Epidermal melanocyte (primary cell): ENCODE results near the gene PPP2R1A.

ENCODE experiments used
- DNase-seq: peaks from one replicate; pipeline ENCODE4 v3.0.0; 2011; ENCODE audit warnings: low spot score; ENCODE audit not compliant: insufficient read length

PPP2R1A gene

DNA sequence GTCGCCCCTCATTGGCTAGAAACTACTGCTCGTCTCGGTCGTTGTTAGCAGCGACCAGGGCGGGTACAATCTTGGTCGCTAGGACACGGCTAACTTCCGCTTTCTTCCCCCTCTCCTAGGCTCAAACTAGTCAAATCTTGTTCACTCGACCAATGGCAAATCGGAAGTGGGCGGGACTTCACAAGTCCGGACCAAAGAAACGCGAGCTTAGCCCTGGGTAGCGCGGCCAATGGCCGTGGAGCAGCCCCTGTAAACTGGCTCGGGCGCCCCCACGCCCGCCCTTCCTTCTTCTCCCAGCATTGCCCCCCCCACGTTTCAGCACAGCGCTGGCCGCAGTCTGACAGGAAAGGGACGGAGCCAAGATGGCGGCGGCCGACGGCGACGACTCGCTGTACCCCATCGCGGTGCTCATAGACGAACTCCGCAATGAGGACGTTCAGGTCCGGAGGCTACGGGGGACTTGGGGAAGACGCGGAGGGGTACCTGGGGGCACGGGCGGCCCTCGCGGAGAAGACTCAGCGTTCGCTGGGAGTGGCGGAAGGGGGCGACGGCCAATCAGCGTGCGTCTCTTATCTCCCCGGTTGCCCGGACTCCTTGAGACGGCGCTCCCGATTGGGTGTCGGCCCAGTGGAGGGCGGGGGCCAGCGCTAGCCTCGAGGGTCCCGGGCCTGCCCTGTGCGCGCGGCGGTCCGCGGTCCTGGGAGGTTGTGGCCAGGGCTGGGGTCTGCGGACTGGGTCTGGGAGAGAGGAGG lies at the start of gene PPP2R1A:
PPP2R1A (plus strand) TSS at position 318 of the 752 bp plus-strand sequence; CDS start at position 363, 45 bp downstream.
- peak; percentile 91 for DNase-seq

DNA sequence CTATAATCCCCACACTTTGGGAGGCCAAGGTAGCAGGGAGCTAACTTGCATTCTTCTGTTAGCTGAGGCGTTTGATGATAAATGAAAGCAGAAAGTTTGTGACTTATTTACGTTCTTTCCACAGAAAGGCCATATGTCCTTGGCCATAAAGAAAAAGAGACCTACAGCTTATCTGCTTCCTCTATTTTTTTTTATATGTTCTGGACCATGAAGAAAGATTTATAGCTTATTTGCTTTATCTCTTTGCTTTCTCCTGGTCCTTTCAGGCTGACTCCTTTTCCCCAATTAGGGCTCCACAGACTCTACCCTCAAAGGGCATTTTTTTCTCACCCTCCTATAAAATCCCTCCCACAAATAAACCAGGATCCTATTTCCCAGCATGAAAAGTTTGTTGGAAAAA lies 48.6 kb upstream of the PPP2R1A start:
- no peak for DNase-seq

DNA sequence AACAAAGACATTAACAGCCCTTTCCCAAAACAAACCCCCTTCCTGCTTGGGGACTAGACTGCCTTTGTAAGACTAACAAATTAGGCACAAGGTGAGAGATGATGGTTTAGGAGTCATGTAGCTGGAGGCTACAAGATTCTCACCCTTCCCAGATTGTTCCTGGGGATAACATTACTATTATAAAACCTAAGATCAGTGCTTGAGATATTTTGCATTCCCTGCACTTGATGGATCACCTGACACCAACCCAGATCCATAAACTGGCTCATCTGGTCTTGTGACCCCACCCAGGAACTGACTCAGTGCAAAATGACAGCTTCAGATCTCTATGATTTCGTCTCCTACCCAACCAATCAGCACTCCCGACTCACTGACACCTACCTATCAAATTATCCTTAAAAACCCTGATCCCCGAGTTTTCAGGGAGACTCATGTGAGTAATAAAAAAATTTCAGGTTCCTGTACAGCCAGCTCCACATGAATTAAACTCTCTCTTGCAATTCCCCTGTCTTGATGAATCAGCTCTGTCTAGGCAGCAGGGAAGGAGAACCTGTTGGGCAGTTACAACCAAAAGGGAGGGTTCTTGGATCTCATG lies 47.8 kb upstream of the PPP2R1A start:
- no peak for DNase-seq

DNA sequence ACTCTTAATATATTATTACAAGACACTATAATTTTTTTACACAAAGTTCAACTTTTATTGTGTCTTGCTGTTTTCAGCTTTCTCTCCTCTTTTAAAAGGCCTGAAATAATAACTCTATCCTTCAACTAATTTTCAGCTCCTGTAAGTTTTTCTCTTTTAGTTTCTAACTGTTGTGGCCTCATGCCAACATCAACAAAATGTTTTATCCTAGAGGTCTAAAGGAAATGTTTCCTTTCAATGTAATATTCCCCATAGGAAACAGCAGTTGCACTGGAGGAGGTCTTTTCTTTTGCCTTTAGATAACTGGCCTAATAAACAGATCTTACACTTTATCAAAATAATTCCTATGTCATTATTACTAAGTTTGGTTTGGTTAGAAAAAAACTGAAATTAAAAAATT lies 41.6 kb upstream of the PPP2R1A start:
- DNase-seq: no peak

DNA sequence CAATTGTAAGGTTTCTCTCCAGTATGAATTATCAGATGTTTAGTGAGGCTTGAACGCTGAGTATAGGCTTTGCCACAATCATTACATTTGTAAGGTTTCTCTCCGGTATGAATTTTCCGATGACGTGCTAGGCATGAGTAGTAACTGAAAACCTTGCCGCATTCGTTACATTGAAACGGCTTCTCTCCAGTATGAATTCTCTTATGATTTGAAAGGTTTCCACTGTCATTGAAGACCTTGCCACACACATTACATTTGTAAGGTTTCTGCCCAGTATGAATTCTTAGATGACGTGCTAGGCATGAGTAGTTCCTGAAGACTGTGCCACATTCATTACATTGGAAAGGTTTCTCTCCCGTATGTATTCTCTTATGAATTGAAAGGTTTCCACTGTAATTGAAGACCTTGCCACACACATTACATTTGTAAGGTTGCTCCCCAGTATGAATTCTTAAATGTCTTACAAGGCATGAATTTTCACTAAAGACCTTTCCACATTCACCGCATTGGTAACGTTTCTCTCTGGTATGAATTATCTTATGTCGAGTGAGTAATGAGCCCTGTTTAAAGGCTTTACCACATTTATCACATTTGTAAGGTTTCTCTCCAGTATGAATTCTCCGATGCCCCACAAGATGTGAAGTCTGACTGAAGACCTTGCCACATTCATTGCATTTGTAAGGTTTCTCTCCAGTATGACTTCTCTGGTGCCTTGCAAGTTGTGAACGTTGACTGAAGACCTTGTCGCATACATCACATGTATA lies 34.1 kb upstream of the PPP2R1A start:
- DNase-seq: no peak

DNA sequence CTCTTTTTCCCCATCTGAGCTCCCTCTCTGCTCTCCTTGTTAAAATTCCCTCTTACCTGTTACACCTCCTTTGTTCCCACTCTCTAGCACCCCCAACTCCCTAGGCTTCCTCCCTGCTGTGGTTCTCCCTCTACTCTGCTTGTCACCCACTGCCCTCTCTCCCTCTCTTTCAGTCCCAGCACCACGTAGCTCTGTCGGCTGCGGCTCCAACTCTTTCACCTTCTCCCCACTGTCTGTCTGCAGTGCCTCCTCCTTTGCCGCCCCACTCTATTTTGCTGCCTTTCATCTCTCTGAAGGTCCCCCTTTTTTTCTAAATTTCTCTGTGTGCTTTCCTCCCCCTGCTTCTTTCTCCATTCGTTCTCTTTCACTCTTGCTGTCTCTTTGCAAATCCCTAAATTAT lies 19.5 kb upstream of the PPP2R1A start:
- DNase-seq: no peak

DNA sequence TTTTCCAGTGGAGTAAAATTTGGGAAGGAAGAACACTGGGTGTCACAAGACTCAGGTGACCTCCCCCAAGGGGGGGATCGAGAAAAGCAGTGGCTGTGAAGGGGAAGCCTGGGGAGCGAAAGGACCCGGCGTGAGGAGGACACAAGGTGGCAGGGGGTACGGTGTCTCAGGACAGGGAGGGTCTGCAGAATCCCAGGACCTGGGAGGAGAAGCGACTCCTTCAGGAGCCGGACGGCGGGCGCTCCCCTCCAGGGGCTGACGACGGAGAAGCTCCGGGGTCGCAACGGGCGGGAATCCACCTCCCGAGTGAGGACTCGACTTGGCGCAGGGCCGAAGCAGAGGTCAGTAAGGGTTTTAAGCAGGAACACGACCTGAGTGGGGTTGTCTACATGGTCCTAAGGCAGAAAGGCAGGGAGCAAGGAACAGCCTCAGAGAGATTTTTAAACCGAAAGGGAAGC lies 19.0 kb upstream of the PPP2R1A start:
- DNase-seq: no peak

DNA sequence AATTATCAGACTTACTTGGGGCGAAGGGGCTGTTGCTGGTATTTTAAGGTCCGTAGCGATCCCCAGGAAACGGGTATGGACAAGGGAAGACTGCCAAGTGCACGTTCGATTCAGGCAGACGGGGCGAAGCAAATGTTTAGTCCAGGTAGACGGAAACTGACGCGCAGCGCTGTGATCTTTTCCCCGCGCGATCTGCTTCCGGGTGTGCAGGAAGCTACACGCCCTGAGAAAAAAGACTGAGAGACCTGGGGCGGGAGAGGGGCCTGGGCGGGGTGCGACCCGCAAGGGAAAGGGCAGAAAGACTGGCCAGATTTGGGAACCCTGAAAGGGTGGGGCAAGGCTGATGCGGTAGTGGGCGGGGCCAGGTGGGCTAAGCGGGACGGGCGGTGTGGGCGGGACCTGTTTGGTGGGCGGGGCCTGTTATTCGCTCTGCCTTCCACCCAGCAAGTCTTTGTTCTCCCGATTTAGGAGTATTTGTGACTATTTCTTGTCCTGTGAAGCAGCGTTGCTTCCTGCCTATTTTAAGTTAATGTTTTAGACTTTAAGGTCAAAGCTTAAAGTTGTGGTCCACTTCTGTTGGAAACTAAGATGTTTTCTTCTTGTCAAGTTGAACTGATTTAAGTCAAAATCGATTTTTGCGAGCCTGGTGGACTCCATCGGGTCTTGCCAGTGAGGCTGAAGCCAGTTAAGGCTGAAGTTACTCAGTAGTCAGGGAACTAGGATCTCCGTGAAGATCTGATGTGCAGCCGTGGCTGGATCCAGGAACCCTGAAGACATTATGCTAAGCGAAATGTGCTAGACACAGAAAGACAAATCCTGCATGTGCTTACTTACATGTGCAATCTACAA lies 18.3 kb upstream of the PPP2R1A start, which contains the start of gene ZNF836:
ZNF836 (minus strand) TSS at position 301 of the 849 bp plus-strand sequence. CDS start 3,549 bp downstream, outside the sequence.
- peak; percentile 88 for DNase-seq

DNA sequence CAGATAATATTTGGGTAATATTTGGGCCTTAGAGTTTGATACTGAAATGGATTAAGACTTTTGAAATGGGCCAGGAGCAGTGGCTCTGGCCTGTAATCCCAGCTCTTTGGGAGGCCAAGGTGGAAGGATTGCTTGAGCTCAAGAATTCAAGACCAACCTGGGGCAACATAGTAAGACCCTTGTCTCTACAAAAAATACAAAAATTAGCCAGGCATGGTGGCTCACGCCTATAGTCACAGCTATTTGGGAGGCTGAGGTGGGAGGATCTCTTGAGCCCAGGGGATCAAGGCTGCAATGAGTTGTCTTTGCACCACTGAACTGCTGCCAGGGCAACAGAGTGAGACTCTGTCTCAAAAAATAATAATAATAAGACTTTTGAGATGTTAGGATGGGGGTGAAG lies 17.5 kb upstream of the PPP2R1A start:
- DNase-seq: no peak

DNA sequence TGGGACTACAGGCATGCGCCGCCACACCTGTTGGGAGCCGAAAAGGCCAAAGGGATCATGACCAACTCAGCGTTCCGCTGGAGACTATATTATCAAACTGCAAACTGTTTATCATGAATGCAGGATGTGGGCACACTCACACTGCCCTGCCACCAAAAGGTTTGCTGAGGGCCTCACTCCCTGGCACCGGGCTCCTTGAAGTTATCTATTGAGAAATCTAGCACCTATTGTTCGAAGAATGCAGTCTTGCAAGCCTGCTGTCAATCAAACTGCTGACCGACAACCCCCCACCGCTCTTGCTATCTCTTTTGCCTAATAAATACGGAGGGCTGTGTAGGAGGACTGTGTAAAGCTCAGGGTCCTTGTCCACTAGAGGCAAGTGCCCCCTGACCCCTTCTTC lies 13.3 kb upstream of the PPP2R1A start:
- DNase-seq: no peak

DNA sequence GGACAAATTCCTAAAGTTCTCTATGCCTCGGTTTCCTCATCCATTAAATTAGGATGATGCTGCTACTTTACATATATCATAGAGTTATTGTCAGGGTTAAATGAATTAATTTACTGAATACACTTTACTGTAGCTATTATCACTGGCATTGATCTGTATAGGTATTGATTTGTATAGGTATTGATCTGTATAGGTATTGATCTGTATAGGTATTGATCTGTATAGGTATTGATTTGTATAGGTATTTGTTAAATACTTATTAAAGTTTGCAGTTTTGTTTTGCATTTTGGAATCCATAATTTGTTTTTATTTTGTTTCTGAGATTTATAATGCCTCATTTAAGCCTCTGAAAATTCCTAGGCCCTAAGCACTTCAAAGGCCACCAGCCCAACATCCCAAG lies 2.4 kb upstream of the PPP2R1A start:
- DNase-seq: no peak

DNA sequence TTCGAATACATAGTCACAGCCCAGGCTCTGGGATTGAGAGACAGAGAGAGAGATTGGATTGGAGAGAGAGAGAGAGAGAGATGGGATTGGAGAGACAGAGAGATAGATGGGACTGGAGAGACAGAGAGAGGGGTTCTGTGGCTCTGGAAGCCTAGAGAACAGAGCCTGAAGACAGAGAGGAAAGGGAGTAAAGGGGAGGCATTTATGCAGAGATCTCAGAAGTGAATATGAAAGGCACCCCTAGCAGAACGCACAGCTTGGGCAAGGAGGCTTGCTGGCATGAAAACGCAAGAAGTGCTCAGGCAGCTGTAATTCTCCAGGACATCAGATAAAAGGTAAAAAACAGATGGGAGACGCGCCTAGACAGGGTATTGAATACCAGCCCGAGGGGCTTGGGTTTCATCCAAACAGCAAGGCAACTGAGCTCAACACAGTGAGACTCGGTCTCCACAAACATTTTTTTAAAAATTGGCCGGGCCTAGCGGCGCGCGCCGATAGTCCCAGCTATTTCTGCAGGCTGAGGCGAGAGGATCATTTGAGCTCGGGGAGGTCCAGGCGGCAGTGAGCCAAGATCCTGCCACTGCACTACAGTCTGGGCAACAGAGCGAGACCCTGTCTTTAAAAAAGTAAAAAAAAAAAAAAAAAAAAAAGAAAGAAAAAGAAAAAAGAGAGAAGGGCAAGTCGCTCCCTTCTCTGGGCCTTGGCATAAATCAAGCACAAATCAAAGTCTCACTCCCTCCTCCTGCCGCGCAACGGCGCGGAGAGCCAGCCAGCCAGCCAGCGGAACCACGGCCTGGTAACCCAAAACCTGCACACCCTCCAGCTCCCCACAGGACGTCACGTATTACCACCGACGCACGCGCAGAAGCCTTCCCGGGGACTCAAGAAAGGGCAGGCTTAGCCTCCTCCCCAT lies 774 bp upstream of the PPP2R1A start:
- DNase-seq: no peak

DNA sequence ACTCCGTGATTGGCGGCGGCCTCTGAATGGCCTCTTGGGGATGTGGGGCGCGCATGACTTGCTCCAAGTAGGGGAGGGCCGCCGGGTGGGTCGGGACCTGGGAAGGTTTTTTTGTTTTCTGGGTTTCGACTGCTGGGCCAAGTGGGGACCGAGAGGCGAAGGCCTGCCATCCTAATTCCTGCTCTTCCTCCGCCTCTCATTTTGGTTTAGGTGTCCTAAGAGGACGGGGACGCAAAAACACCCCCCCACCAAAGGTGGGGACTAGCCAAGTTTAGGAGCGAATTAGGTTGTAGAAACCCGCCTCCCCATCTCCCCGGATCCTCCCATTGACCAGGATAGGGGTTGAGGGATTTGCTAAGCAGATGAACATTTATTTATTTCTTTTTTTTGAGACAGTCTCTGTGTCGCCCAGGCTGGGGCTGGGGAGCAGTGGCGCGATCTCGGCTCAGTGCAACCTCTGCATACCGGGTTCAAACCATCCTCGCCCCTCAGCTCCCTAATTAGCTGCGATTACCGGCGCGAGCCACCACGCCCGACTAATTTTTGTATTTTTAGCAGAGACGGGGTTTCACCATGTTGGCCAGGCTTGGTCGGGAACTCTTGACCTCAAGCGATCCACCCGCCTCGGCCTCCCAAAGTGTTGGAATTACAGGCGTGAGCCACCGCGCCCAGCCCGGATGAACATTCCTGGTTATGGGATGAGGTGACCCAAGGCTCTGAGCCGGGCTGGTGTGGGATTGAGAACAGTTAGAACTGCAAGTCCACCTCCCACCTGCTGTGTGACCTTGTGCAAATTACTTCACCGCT lies 838 bp downstream of the PPP2R1A start:
- no peak for DNase-seq

DNA sequence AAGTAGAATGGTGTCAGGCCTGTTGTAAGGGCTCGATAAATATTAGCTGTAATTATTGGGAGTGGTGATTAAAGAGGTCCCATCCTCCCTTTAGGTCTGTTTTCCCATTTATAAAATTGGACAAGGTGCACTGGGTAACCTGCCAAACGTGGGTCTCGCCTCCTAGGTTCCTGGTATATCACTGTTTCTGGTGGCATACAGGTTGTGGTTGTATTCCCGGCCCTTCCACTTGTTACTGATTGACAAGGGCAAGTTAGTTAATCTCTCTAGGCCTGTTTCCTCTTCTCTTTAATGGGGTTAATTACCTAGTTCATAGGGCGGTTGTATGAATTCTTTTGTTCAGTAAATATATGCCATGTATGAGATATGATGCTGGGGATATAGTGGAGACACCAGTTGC lies 1.5 kb downstream of the PPP2R1A start:
- no peak for DNase-seq

DNA sequence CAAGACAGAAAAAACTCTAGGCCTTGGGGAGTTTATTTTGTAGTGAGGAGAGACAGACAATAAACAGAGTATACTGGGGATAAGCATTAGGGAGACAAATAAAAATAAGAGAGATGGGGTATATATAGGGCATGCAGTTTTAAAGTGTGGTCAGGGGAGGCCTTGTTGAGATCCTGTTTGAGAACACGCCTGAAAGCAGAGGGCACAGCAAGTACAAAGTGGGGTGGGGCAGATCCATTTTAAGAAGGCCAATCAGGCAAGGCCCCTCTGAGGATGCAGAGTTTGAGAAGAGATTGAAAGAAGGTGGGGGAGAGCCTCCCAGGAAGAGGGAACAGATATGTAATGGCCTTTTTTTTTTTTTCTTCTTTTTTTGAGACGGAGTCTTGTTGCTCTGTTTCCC lies 2.1 kb downstream of the PPP2R1A start:
- DNase-seq: no peak

DNA sequence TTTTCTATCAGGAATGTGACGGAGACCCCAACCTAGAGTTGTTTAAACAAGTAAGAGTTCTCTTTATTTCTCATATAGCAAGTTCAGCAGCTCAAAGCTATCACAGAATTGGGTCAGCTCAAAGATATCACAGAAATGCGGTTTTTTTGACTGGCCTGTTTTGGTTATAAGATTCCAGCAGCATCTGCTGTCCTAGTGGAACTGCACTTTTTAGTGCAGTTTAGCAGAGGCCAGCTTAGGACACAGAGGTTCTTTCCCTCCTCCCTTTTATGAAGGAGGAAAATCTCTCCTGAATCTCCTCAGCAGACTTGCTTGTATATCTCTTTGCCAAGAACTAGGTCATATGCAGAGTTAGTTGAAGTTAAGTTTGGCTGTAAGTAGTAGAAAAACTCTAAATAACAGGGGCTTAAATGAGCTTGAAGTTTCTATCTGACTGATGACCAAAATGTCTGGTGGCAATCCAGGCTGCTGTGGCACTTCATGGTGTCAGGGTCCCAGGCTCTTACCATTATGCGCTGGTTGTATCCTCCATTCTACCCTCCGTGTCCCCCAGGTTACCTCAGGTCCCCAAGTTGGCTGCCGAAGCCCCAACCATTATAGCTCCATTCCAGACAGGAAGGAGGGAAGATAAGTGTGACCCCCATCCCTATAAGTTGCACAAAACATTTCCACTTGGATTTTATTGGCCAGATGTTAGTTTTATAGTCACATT lies 6.6 kb downstream of the PPP2R1A start:
- DNase-seq: no peak

DNA sequence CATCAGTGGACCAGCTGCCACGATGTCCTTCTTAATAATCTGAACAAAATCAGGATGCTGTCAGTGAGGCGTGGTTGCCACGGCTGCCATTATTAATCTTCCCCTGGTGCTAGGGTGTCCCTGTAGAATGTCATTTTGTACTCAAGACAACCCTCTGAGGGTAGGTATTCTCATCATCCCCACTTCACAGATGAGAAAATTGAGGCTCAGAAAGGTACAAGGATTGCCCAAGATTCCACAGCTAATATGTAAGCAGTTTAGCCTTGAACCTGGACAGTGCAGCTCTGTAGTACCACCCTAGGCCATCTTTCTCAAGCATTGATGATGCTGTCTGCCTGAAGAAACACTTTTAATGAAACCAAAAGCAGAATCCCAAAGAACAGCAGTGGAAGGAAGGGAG lies 8.1 kb downstream of the PPP2R1A start:
- no peak for DNase-seq

DNA sequence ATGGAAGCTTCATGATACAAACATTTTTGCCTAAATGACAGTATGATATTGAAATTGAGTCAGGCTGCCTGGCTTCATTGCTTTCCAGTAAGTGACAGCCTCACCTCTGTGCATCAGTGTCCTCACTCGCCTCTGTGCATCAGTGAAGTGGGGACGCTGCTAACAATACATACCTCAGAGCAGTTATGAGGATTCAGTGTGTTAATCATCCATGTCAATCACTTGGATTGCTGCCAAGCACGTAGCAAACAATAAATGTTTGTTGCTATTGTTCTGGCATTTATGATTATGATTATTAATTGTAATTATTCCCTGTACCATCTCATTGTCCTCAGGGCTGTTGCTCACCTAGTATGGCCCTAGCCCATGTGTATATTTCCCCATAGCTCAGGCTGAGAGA lies 8.8 kb downstream of the PPP2R1A start:
- DNase-seq: no peak

DNA sequence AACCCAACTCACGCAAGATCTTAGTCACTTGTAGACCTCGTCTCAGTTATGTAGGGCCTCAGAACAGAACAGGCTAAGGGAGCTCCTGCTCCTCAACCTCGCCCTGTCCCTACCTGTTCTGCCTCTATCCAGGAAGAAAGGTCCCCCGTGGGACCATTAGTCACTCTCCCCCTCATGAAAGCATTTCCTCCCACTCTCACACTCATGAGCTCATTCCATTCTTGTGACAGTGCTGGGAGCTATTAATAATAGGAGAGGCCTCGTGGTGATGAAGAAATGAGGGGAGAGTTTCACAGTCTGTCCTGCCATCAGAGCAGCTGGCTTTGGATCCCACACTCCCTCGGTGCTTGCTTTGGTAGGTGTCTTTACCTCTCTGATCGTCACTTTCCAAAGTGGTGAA lies 10.2 kb downstream of the PPP2R1A start:
- no peak for DNase-seq
